ENCODE measurements around the gene TMEM38A. TPM values are rescaled to one million over a fixed set of nuclear protein-coding genes. Genes with fewer than 3 reads are reported as not detected.
"Not testable (repeated sequence)": the region's sequence is repeated elsewhere in the genome, so short reads cannot be mapped to it uniquely, and the experiment has no call there.

Gene TMEM38A
- total RNA-seq, 1 donor from 2014 or later, result 129 TPM

- Histone ChIP-seq H3K4me3 (ENCODE audit: low read length in 3 of 3) (no peak overlapping the region), H3K9me3 (ENCODE audit: control insufficient read depth in 3 of 3, low read length in 3 of 3) (no peaks in the 10 kb centered on the region), H3K36me3 (ENCODE audit: control insufficient read depth in 3 of 3, insufficient read depth in 3 of 3, low read length in 3 of 3) (peaks cover 47 to 65% (median 55%) of the 10 kb centered on the region in 3 donors), H3K4me1 (ENCODE audit: control insufficient read depth in 3 of 3, insufficient read depth in 3 of 3, low read length in 3 of 3) (peaks cover 47 to 61% (median 59%) of the 10 kb centered on the region in 3 donors), H3K27me3 (ENCODE audit: control insufficient read depth in 3 of 3, insufficient read depth in 3 of 3, low read length in 3 of 3) (no peaks in the 10 kb centered on the region), H3K9ac (ENCODE audit: low read depth in 1 of 3, low read length in 3 of 3) (no peak overlapping the region), H3K27ac (ENCODE audit: low read depth, low read length) (no peak overlapping the region)
These were observed 6.8 kb upstream of the TMEM38A start for GRCh38 chr19:16654140-16654539.

GRCh38 chr19:16654627-16655026 is 6.3 kb upstream of the TMEM38A start:
- Histone ChIP-seq H3K36me3 (ENCODE audit: control insufficient read depth in 3 of 3, insufficient read depth in 3 of 3, low read length in 3 of 3) (peaks cover 47 to 64% (median 55%) of the 10 kb centered on the region in 3 donors), H3K27ac (ENCODE audit: low read depth, low read length) (no peak overlapping the region), H3K27me3 (ENCODE audit: control insufficient read depth in 3 of 3, insufficient read depth in 3 of 3, low read length in 3 of 3) (no peaks in the 10 kb centered on the region), H3K4me1 (ENCODE audit: control insufficient read depth in 3 of 3, insufficient read depth in 3 of 3, low read length in 3 of 3) (peaks cover 48 to 61% (median 60%) of the 10 kb centered on the region in 3 donors), H3K9me3 (ENCODE audit: control insufficient read depth in 3 of 3, low read length in 3 of 3) (no peaks in the 10 kb centered on the region), H3K4me3 (ENCODE audit: low read length in 3 of 3) (no peak overlapping the region), H3K9ac (ENCODE audit: low read depth in 1 of 3, low read length in 3 of 3) (no peak overlapping the region)

GRCh38 chr19:16655727-16656126 is 5.2 kb upstream of the TMEM38A start:
- Histone ChIP-seq H3K27me3 (ENCODE audit: control insufficient read depth in 3 of 3, insufficient read depth in 3 of 3, low read length in 3 of 3) (no peaks in the 10 kb centered on the region), H3K9ac (ENCODE audit: low read depth in 1 of 3, low read length in 3 of 3) (peak overlapping the region in 1 of 3 donors; percentile 33), H3K4me1 (ENCODE audit: control insufficient read depth in 3 of 3, insufficient read depth in 3 of 3, low read length in 3 of 3) (peaks cover 40 to 60% (median 57%) of the 10 kb centered on the region in 3 donors), H3K4me3 (ENCODE audit: low read length in 3 of 3) (no peak overlapping the region), H3K9me3 (ENCODE audit: control insufficient read depth in 3 of 3, low read length in 3 of 3) (no peaks in the 10 kb centered on the region), H3K27ac (ENCODE audit: low read depth, low read length) (no peak overlapping the region), H3K36me3 (ENCODE audit: control insufficient read depth in 3 of 3, insufficient read depth in 3 of 3, low read length in 3 of 3) (peaks cover 47 to 64% (median 55%) of the 10 kb centered on the region in 3 donors)

GRCh38 chr19:16657384-16657783 is 3.6 kb upstream of the TMEM38A start:
- Histone ChIP-seq H3K4me1 (ENCODE audit: control insufficient read depth in 3 of 3, insufficient read depth in 3 of 3, low read length in 3 of 3) (peaks cover 29 to 46% (median 44%) of the 10 kb centered on the region in 3 donors), H3K9me3 (ENCODE audit: control insufficient read depth in 3 of 3, low read length in 3 of 3) (no peaks in the 10 kb centered on the region), H3K4me3 (ENCODE audit: low read length in 3 of 3) (no peak overlapping the region), H3K36me3 (ENCODE audit: control insufficient read depth in 3 of 3, insufficient read depth in 3 of 3, low read length in 3 of 3) (peaks cover 39 to 53% (median 44%) of the 10 kb centered on the region in 3 donors), H3K9ac (ENCODE audit: low read depth in 1 of 3, low read length in 3 of 3) (no peak overlapping the region), H3K27ac (ENCODE audit: low read depth, low read length) (no peak overlapping the region), H3K27me3 (ENCODE audit: control insufficient read depth in 3 of 3, insufficient read depth in 3 of 3, low read length in 3 of 3) (no peaks in the 10 kb centered on the region)

- H3K4me3 ChIP-seq (ENCODE audit: low read length in 3 of 3), result peak overlapping the region; percentile 97 to 100 (median 99)
- H3K36me3 ChIP-seq (ENCODE audit: control insufficient read depth in 3 of 3, insufficient read depth in 3 of 3, low read length in 3 of 3), result peaks cover 29 to 43% (median 31%) of the 10 kb centered on the region in 3 donors
- H3K27ac ChIP-seq (ENCODE audit: low read depth, low read length), result peak overlapping the region; percentile 100
- no peaks in the 10 kb centered on the region for H3K9me3 ChIP-seq (ENCODE audit: control insufficient read depth in 3 of 3, low read length in 3 of 3)
- peak overlapping the region; percentile 40 to 98 (median 83) for H3K9ac ChIP-seq (ENCODE audit: low read depth in 1 of 3, low read length in 3 of 3)
- H3K27me3 ChIP-seq (ENCODE audit: control insufficient read depth in 3 of 3, insufficient read depth in 3 of 3, low read length in 3 of 3), result no peaks in the 10 kb centered on the region
- peaks cover 35 to 49% (median 39%) of the 10 kb centered on the region in 3 donors for H3K4me1 ChIP-seq (ENCODE audit: control insufficient read depth in 3 of 3, insufficient read depth in 3 of 3, low read length in 3 of 3)
These were observed 1.5 kb upstream of the TMEM38A start for GRCh38 chr19:16659464-16659831.

GRCh38 chr19:16659832-16660708 is 869 bp upstream of the TMEM38A start, which contains the start of gene SMIM7:
Gene SMIM7, minus strand, starts transcription at chr19:16660144. Its CDS starts 34 bp downstream, at chr19:16660110.
- H3K36me3 ChIP-seq (ENCODE audit: control insufficient read depth in 3 of 3, insufficient read depth in 3 of 3, low read length in 3 of 3), result peaks cover 26 to 37% (median 27%) of the 10 kb centered on the region in 3 donors
- H3K4me3 ChIP-seq (ENCODE audit: low read length in 3 of 3), result peak within 1 kb of the TSS; percentile 97 to 100 (median 99)
- peaks cover 35 to 49% (median 41%) of the 10 kb centered on the region in 3 donors for H3K4me1 ChIP-seq (ENCODE audit: control insufficient read depth in 3 of 3, insufficient read depth in 3 of 3, low read length in 3 of 3)
- no peaks in the 10 kb centered on the region for H3K27me3 ChIP-seq (ENCODE audit: control insufficient read depth in 3 of 3, insufficient read depth in 3 of 3, low read length in 3 of 3)
- peak within 1 kb of the TSS; percentile 94 to 98 (median 94) for H3K9ac ChIP-seq (ENCODE audit: low read depth in 1 of 3, low read length in 3 of 3)
- H3K27ac ChIP-seq (ENCODE audit: low read depth, low read length), result peak within 1 kb of the TSS; percentile 100
- H3K9me3 ChIP-seq (ENCODE audit: control insufficient read depth in 3 of 3, low read length in 3 of 3), result no peaks in the 10 kb centered on the region

- Histone ChIP-seq H3K4me1 (ENCODE audit: control insufficient read depth in 3 of 3, insufficient read depth in 3 of 3, low read length in 3 of 3) (peaks cover 35 to 49% (median 45%) of the 10 kb centered on the region in 3 donors), H3K4me3 (ENCODE audit: low read length in 3 of 3) (peak overlapping the region; percentile 77 to 100 (median 84)), H3K9me3 (ENCODE audit: control insufficient read depth in 3 of 3, low read length in 3 of 3) (no peaks in the 10 kb centered on the region), H3K27ac (ENCODE audit: low read depth, low read length) (peak overlapping the region; percentile 100), H3K9ac (ENCODE audit: low read depth in 1 of 3, low read length in 3 of 3) (peak overlapping the region; percentile 82 to 96 (median 87)), H3K36me3 (ENCODE audit: control insufficient read depth in 3 of 3, insufficient read depth in 3 of 3, low read length in 3 of 3) (peaks cover 17 to 23% (median 19%) of the 10 kb centered on the region in 3 donors), H3K27me3 (ENCODE audit: control insufficient read depth in 3 of 3, insufficient read depth in 3 of 3, low read length in 3 of 3) (no peaks in the 10 kb centered on the region)
These were observed 618 bp downstream of the TMEM38A start for GRCh38 chr19:16661480-16662034.

- Histone ChIP-seq H3K9ac (ENCODE audit: low read depth in 1 of 3, low read length in 3 of 3) (no peak overlapping the region), H3K4me3 (ENCODE audit: low read length in 3 of 3) (no peak overlapping the region), H3K27ac (ENCODE audit: low read depth, low read length) (peak overlapping the region; percentile 48), H3K27me3 (ENCODE audit: control insufficient read depth in 3 of 3, insufficient read depth in 3 of 3, low read length in 3 of 3) (no peaks in the 10 kb centered on the region), H3K9me3 (ENCODE audit: control insufficient read depth in 3 of 3, low read length in 3 of 3) (no peaks in the 10 kb centered on the region), H3K36me3 (ENCODE audit: control insufficient read depth in 3 of 3, insufficient read depth in 3 of 3, low read length in 3 of 3) (peaks cover 0 to 8% (median 5%) of the 10 kb centered on the region in 3 donors), H3K4me1 (ENCODE audit: control insufficient read depth in 3 of 3, insufficient read depth in 3 of 3, low read length in 3 of 3) (peaks cover 12 to 36% (median 34%) of the 10 kb centered on the region in 3 donors)
These were observed 7.2 kb downstream of the TMEM38A start for GRCh38 chr19:16668176-16668575.

GRCh38 chr19:16668702-16669101 is 7.8 kb downstream of the TMEM38A start:
- H3K9me3 ChIP-seq (ENCODE audit: control insufficient read depth in 3 of 3, low read length in 3 of 3); H3K27me3 ChIP-seq (ENCODE audit: control insufficient read depth in 3 of 3, insufficient read depth in 3 of 3, low read length in 3 of 3); H3K4me3 ChIP-seq (ENCODE audit: low read length in 3 of 3); H3K36me3 ChIP-seq (ENCODE audit: control insufficient read depth in 3 of 3, insufficient read depth in 3 of 3, low read length in 3 of 3): not testable (repeated sequence)
- Histone ChIP-seq H3K4me1 (ENCODE audit: control insufficient read depth in 3 of 3, insufficient read depth in 3 of 3, low read length in 3 of 3) (peaks cover 16 to 41% (median 38%) of the 10 kb centered on the region in 3 donors), H3K27ac (ENCODE audit: low read depth, low read length) (peak overlapping the region; percentile 48), H3K9ac (ENCODE audit: low read depth in 1 of 3, low read length in 3 of 3) (peak overlapping the region in 1 of 3 donors; percentile 19)

All from skeletal muscle tissue (tissue), 4 donors.